SK-N-SH (cell line): ENCODE data around the gene PPIC.

Source experiments
- POLR2AphosphoS5 ChIP-seq: IDR thresholded peaks from 2 replicates; pipeline ENCODE4 v1.6.1; 2012; ENCODE audit warnings: low read depth, low read length
- REST ChIP-seq: IDR thresholded peaks from 2 replicates; pipeline ENCODE4 v1.6.1; 2012; ENCODE audit warnings: mild to moderate bottlenecking, low read depth, low read length, moderate library complexity
- RFX5 ChIP-seq: IDR thresholded peaks from 2 replicates; pipeline ENCODE4 v1.6.1; 2012; ENCODE audit warnings: mild to moderate bottlenecking, improper control_type of control experiment, low read length
- USF2 ChIP-seq: fragments of 150-350 bp; IDR thresholded peaks from 2 replicates; pipeline ENCODE4 v1.6.1; 2017; ENCODE audit warnings: antibody characterized with exemption, low read length, low read depth, borderline replicate concordance

- TF ChIP-seq USF2 (no peak), POLR2AphosphoS5 (no peak), RFX5 (no peak), REST (no peak)
Observed at GRCh38 chr5:123028222-123028621, 8.3 kb downstream of the PPIC start.
